Measurements from ENCODE around the gene FAM118A. TPM values are rescaled to one million over a fixed set of nuclear protein-coding genes. Genes with fewer than 3 reads are reported as not detected.

The FAM118A gene
- polyA plus RNA-seq, 1 experiment: 23.3 TPM

GRCh38 chr22:45263463-45264269 lies 46.1 kb upstream of the FAM118A start:
- H3K4me3 ChIP-seq (ENCODE audit: low read depth, low read length): no peak overlapping the region
- H3K9me3 ChIP-seq (ENCODE audit: control insufficient read depth, insufficient read depth, low read length): no peaks in the 10 kb centered on the region
- peak; percentile 34 for DNase-seq (ENCODE audit: low read depth, low spot score)
- ChIA-PET POLR2A (no interaction called here), CTCF (interaction anchor here (0.5 to 2.1 kb wide), 6 partner anchors 161 to 380 kb away, joined by 3 to 9 read pairs (median 3); no protein-coding TSS in a partner anchor)
- no peak overlapping the region for H3K27ac ChIP-seq (ENCODE audit: low read depth, low read length)
- peak; percentile 74 for TF ChIP-seq CTCF (IDR thresholded peaks at IDR 0.05; ENCODE audit: low read depth, low read length)
- peaks cover 8% of the 10 kb centered on the region for H3K27me3 ChIP-seq (ENCODE audit: control insufficient read depth, insufficient read depth, low read length)

GRCh38 chr22:45265535-45265934 lies 44.2 kb upstream of the FAM118A start:
- TF ChIP-seq CTCF (IDR thresholded peaks at IDR 0.05; ENCODE audit: low read depth, low read length): no peak
- Histone ChIP-seq H3K9me3 (ENCODE audit: control insufficient read depth, insufficient read depth, low read length) (no peaks in the 10 kb centered on the region), H3K27ac (ENCODE audit: low read depth, low read length) (no peak overlapping the region), H3K4me3 (ENCODE audit: low read depth, low read length) (no peak overlapping the region), H3K27me3 (ENCODE audit: control insufficient read depth, insufficient read depth, low read length) (peaks cover 7% of the 10 kb centered on the region)
- POLR2A ChIA-PET: no interaction called here
- no peak for DNase-seq (ENCODE audit: low read depth, low spot score)
- CTCF ChIA-PET: no interaction called here

DNA sequence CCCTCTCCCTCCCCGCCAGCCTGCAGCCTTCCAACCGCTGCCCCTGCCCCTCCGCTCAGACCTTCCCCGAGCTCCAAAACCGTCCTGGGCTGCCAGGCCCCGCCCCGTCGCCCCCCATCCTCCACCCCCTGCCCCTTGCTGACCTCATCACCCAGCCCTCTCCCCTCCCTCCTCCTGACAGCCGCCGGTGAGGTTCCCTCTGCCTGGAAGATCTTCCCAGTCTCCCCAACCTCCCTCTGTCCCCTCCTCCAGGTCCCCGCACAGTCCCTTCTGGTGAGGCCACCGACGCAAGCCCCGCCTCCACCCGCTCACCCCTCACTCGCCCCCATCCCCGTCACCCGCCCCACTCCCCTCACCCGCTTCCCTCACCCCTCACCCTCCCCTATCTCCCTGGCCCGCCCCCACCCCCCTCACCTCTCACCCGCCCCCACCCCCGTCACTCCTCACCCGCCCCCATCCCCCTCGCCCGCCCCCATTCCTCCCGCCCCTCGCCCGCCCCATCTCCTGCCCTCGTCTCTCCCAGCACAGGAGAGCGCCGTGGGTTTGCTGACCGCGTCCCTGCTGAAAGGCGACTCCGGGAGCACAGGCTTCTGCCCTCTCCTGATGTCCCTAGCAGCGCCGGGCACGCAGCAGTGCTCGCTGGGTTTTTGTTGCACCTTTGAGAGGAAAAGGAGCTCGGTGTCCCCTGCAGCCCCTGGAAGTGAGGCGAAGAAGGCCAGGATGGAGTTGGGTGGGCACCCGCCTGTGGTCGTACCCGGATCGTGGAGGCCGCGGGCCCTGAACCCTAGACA lies 41.4 kb upstream of the FAM118A start:
- CTCF ChIA-PET: interaction anchor here (0.6 to 1.9 kb wide), 6 partner anchors 16 to 285 kb away, joined by 3 to 13 read pairs (median 3); no protein-coding TSS in a partner anchor
- DNase-seq (ENCODE audit: low read depth, low spot score): no peak

DNA sequence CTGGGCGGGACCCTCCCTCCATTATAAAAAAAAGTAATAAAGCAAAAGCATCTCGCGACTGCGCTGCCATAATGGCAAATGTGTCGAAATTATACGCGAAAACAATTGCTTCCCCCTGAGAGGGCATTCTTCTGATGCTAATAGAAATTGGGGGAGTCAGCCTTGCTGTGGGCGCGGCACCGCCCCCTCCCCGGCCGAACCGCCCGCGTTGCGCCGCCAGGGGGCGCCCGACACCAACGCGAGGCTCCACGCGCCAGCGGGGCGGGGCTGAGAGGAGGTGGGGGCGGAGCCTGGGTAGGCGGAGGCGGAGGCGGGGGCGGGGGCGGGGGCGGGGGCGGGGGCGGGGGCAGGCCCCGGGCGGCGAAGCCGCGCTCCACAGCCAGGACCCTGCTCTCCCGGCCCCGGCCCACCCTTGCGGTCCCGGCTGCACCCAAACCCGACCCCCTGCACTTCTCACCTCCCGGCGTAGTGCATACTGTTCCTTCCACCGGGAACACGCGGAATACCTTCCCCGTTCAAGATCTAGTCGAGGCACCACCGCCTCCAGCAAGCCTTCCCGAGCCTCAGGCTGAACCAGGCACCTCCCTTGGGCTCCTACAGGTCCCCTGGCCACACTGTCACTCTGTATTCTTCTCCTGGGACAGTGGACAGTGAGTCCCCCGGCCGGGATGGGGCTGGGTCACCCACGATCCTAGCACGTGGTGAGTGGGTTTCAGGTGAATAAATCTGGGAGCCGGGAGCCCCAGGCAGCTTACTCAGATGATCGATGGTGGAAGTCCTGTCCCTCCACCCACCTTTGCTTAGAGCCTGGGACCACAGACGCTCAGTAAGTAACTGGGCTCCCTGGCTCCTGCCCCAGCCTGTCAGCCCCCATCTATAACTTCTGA lies 40.5 kb upstream of the FAM118A start:
- peak; percentile 72 for TF ChIP-seq CTCF (IDR thresholded peaks at IDR 0.05; ENCODE audit: low read depth, low read length)
- POLR2A ChIA-PET: no interaction called here
- H3K9me3 ChIP-seq (ENCODE audit: control insufficient read depth, insufficient read depth, low read length): no peaks in the 10 kb centered on the region
- CTCF ChIA-PET: interaction anchor here (1.0 to 3.6 kb wide), 5 partner anchors 17 to 284 kb away, joined by 3 to 20 read pairs (median 5); no protein-coding TSS in a partner anchor
- peak overlapping the region; percentile 67 for H3K4me3 ChIP-seq (ENCODE audit: low read depth, low read length)
- peaks cover 3% of the 10 kb centered on the region for H3K27me3 ChIP-seq (ENCODE audit: control insufficient read depth, insufficient read depth, low read length)
- DNase-seq (ENCODE audit: low read depth, low spot score): peak; percentile 23
- H3K27ac ChIP-seq (ENCODE audit: low read depth, low read length): no peak overlapping the region

More for the DNA sequence above, 41.4 kb upstream of the FAM118A start:
- Histone ChIP-seq H3K27me3 (ENCODE audit: control insufficient read depth, insufficient read depth, low read length) (peaks cover 5% of the 10 kb centered on the region), H3K27ac (ENCODE audit: low read depth, low read length) (no peak overlapping the region), H3K4me3 (ENCODE audit: low read depth, low read length) (peak overlapping the region; percentile 67), H3K9me3 (ENCODE audit: control insufficient read depth, insufficient read depth, low read length) (no peaks in the 10 kb centered on the region)
- POLR2A ChIA-PET: no interaction called here
- no peak for TF ChIP-seq CTCF (IDR thresholded peaks at IDR 0.05; ENCODE audit: low read depth, low read length)

Data from AG04450 (cell line).